ENCODE data around the gene STK16. TPM values are rescaled to one million over a fixed set of nuclear protein-coding genes. Genes with fewer than 3 reads are reported as not detected.

Gene STK16
- total RNA-seq, 1 experiment from 2014 or later: 21.6 TPM

DNA sequence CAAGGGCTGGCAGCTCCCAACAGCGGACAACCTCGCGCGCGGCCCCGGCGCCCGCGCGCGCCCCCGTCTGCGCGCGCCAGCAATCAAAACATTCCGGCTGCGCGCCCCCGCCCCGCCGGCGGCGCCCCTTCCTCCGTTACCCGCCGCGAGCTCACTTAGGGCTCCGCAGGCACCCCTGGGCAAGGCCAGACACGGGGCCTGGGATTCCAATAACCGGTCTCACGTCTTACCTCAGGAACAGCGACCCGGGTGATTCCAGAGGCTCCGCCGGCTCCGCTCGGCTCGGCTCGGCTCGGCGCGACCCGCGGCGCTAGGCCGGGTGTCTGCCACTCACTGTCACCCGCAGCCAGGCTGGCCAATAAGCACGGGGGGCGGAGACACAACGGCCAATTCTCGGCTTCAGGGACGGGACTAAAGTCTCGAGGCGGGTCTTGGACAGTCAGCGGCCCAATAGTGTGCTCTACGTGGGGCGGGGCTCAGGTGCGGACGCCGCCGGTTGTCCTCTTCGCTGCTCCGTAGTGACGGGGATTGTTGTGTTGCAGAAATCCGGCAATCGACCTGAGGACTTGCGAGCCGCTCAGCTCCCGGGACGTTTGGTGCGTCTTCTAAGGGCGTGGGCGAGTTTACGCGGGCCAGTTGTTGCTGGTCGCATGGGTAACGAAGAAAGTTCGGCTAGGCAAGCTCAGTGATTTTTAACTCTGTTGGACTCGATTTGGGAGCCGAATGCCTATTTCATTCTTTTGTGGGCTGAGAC lies 15.8 kb upstream of the STK16 start, which contains the start of the genes ANKZF1 and ATG9A:
Gene ANKZF1 (plus strand): TSS at position 502 of the 754 bp plus-strand sequence. CDS start 452 bp downstream, outside the sequence.
Gene ATG9A (minus strand): TSS at position 332 of the 754 bp plus-strand sequence. CDS start 1,612 bp downstream, outside the sequence.
- Histone ChIP-seq H3T11ph (ENCODE audit: low read length) (no peak within 1 kb of the TSS), H3K79me2 (ENCODE audit: insufficient read depth, low read length) (0 out of 2 replicates have a peak, but pooled peaks cover 2% of the 10 kb centered on the region), H2BK120ac (ENCODE audit: low read depth, low read length, poor library complexity, severe bottlenecking) (no peak within 1 kb of the TSS), H2AFZ (ENCODE audit: low read length) (no peak within 1 kb of the TSS), H3K9ac (ENCODE audit: extremely low read depth, insufficient read length, low read length) (peak within 1 kb of the TSS; percentile 79), H3K4me2 (ENCODE audit: insufficient read depth, insufficient read length, low read length) (peak within 1 kb of the TSS; percentile 77), H3K18ac (ENCODE audit: insufficient read length, low read depth, low read length) (no peak within 1 kb of the TSS), H3K79me1 (ENCODE audit: insufficient read depth, low read depth, low read length, poor library complexity, severe bottlenecking) (no peaks in the 10 kb centered on the region), H4K20me1 (ENCODE audit: control insufficient read depth, insufficient read depth, insufficient read length) (no peaks in the 10 kb centered on the region), H2AK5ac (ENCODE audit: insufficient read length, low read length) (no peak within 1 kb of the TSS), H3K4me1 (ENCODE audit: insufficient read depth, low read length) (no peaks in the 10 kb centered on the region), H4K91ac (ENCODE audit: insufficient read length, low read depth, low read length) (no peak within 1 kb of the TSS), H2BK5ac (ENCODE audit: insufficient read length, low read length) (no peak within 1 kb of the TSS), H3K4ac (ENCODE audit: low read depth, low read length) (no peak within 1 kb of the TSS), H4K5ac (ENCODE audit: insufficient read length, low read depth, low read length) (no peak within 1 kb of the TSS), H3K23me2 (ENCODE audit: insufficient read length, low read depth, low read length, poor library complexity, severe bottlenecking) (no peaks in the 10 kb centered on the region), H3K14ac (ENCODE audit: insufficient read depth, low read length) (peak within 1 kb of the TSS; percentile 10; the same call in 1 of the 2 replicates), H3K27me3 (ENCODE audit: insufficient read depth, low read length) (no peaks in the 10 kb centered on the region), H3K56ac (ENCODE audit: insufficient read length, low read depth, low read length) (no peak within 1 kb of the TSS), H2BK20ac (ENCODE audit: low read depth, low read length, poor library complexity, severe bottlenecking) (no peak within 1 kb of the TSS), H4K8ac (replicated peaks; ENCODE audit: insufficient read length, low read depth, low read length) (no peak within 1 kb of the TSS), H3K9me3 (ENCODE audit: control insufficient read depth, low read depth, low read length) (no peaks in the 10 kb centered on the region), H3K23ac (ENCODE audit: insufficient read length, low read depth, low read length) (no peak within 1 kb of the TSS), H2BK12ac (ENCODE audit: insufficient read length, low read depth, low read length) (no peak within 1 kb of the TSS), H2BK15ac (ENCODE audit: low read depth, low read length) (no peak within 1 kb of the TSS), H3K27ac (ENCODE audit: insufficient read length, low read depth, low read length) (peak within 1 kb of the TSS; percentile 29)
- Mint-ChIP-seq H3K4me3 (peak within 1 kb of the TSS; percentile 96 to 99), H3K27me3 (ENCODE audit: low read depth) (no peaks in the 10 kb centered on the region), H3K27ac (peak within 1 kb of the TSS; percentile 99 to 100 (median 99)), H3K36me3 (ENCODE audit: insufficient read depth in 1 of 3, low read depth in 3 of 3) (peaks cover 23 to 54% (median 48%) of the 10 kb centered on the region in 3 experiments), H3K9me3 (no peaks in the 10 kb centered on the region; a peak in 1 of 5 replicates), H3K4me1 (peaks cover 11% of the 10 kb centered on the region in 2 experiments)
- WGBS (ENCODE audit: extremely low coverage, insufficient read length, low lambda C conversion rate): no CpG with 5 or more reads among the region's 80 CpGs
- TF ChIP-seq, protein P1, sequence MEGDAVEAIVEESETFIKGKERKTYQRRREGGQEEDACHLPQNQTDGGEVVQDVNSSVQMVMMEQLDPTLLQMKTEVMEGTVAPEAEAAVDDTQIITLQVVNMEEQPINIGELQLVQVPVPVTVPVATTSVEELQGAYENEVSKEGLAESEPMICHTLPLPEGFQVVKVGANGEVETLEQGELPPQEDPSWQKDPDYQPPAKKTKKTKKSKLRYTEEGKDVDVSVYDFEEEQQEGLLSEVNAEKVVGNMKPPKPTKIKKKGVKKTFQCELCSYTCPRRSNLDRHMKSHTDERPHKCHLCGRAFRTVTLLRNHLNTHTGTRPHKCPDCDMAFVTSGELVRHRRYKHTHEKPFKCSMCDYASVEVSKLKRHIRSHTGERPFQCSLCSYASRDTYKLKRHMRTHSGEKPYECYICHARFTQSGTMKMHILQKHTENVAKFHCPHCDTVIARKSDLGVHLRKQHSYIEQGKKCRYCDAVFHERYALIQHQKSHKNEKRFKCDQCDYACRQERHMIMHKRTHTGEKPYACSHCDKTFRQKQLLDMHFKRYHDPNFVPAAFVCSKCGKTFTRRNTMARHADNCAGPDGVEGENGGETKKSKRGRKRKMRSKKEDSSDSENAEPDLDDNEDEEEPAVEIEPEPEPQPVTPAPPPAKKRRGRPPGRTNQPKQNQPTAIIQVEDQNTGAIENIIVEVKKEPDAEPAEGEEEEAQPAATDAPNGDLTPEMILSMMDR (conservative IDR thresholded peaks at IDR 0.05): no peak
- DNase-seq: peak; percentile 100
